ENCODE results near the gene MYBPC3. TPM values are rescaled to one million over a fixed set of nuclear protein-coding genes. Genes with fewer than 3 reads are reported as not detected.

The MYBPC3 gene
- total RNA-seq, 1 donor from 2014 or later: not detected

DNA sequence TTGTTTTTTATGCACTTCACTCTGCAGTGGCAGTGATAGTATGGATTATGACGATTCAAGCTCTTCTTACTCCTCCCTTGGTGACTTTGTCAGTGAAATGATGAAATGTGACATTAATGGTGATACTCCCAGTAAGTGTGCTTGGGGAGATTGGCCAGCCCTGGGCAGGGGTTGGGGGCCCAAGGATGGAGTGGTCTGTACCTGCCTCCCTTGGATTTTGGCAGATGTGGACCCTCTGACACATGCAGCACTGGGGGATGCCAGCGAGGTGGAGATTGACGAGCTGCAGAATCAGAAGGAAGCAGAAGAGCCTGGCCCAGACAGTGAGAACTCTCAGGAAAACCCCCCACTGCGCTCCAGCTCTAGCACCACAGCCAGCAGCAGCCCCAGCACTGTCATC lies 68.4 kb downstream of the MYBPC3 start:
- Mint-ChIP-seq H3K36me3 (ENCODE audit: low read depth, unreplicated experiment) (peaks cover 38% of the 10 kb centered on the region), H3K27me3 (ENCODE audit: low read depth, unreplicated experiment) (no peaks in the 10 kb centered on the region), H3K4me3 (ENCODE audit: unreplicated experiment) (no peak overlapping the region), H3K9me3 (ENCODE audit: unreplicated experiment) (no peaks in the 10 kb centered on the region), H3K4me1 (ENCODE audit: low read depth, unreplicated experiment) (no peaks in the 10 kb centered on the region), H3K27ac (ENCODE audit: unreplicated experiment) (no peak overlapping the region)
- no peak overlapping the region for H3K4me3 ChIP-seq (ENCODE audit: insufficient read depth, low read depth, low read length)
- H4K20me1 ChIP-seq (ENCODE audit: insufficient read depth, low read length): no peaks in the 10 kb centered on the region
- no peak overlapping the region for H3K4me2 ChIP-seq (ENCODE audit: low read length)
- H3K27ac ChIP-seq (ENCODE audit: low read depth, low read length): no peak overlapping the region
- TF ChIP-seq, protein P1, sequence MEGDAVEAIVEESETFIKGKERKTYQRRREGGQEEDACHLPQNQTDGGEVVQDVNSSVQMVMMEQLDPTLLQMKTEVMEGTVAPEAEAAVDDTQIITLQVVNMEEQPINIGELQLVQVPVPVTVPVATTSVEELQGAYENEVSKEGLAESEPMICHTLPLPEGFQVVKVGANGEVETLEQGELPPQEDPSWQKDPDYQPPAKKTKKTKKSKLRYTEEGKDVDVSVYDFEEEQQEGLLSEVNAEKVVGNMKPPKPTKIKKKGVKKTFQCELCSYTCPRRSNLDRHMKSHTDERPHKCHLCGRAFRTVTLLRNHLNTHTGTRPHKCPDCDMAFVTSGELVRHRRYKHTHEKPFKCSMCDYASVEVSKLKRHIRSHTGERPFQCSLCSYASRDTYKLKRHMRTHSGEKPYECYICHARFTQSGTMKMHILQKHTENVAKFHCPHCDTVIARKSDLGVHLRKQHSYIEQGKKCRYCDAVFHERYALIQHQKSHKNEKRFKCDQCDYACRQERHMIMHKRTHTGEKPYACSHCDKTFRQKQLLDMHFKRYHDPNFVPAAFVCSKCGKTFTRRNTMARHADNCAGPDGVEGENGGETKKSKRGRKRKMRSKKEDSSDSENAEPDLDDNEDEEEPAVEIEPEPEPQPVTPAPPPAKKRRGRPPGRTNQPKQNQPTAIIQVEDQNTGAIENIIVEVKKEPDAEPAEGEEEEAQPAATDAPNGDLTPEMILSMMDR (IDR thresholded peaks at IDR 0.05; ENCODE audit: insufficient read depth, low read depth, low read length): no peak
- no peak for TF ChIP-seq EZH2 (IDR thresholded peaks at IDR 0.05; ENCODE audit: insufficient read depth, low read length)
- H2AFZ ChIP-seq (ENCODE audit: low read depth, low read length): no peak overlapping the region
- no peaks in the 10 kb centered on the region for H3K4me1 ChIP-seq (ENCODE audit: insufficient read depth, low read length)
- no peak overlapping the region for H3K9ac ChIP-seq (ENCODE audit: low read length)
- no peaks in the 10 kb centered on the region for H3K9me3 ChIP-seq (ENCODE audit: insufficient read depth, low read depth, low read length)
- H3K36me3 ChIP-seq (ENCODE audit: insufficient read depth, low read length): peaks cover 46% of the 10 kb centered on the region
- no peaks in the 10 kb centered on the region for H3K27me3 ChIP-seq (ENCODE audit: insufficient read depth, low read length)
- DNase-seq (ENCODE audit: low read depth): no peak
- no peak for FAIRE-seq
- no peaks in the 10 kb centered on the region for H3K79me2 ChIP-seq (ENCODE audit: insufficient read depth, low read length)

DNA sequence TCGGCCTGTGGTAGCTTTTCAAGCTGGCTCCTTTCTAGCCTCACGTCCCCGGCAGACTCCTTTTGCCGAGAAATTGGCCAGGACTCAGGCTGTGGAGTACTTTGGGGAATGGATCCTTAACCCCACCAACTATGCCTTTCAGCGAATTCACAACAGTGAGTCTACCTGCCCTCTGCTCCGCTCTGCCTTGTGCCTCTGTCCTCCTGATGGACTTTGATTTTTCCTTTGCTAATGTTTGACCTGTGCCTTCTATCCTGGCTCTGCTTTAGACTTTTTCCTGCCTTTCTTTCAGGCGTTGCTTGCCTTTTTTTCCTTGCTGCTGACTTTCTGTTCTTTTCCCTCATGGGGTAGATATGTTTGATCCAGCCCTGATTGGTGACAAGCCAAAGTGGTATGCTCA lies 70.0 kb downstream of the MYBPC3 start:
- no peak for TF ChIP-seq EZH2 (IDR thresholded peaks at IDR 0.05; ENCODE audit: insufficient read depth, low read length)
- TF ChIP-seq, protein P1 (IDR thresholded peaks at IDR 0.05; ENCODE audit: insufficient read depth, low read depth, low read length): no peak
- no peak for FAIRE-seq
- peaks cover 50% of the 10 kb centered on the region for H3K36me3 ChIP-seq (ENCODE audit: insufficient read depth, low read length)

More for the DNA sequence above, 70.0 kb downstream of the MYBPC3 start:
- no peaks in the 10 kb centered on the region for H3K27me3 ChIP-seq (ENCODE audit: insufficient read depth, low read length)
- Mint-ChIP-seq H3K36me3 (ENCODE audit: low read depth, unreplicated experiment) (peaks cover 27% of the 10 kb centered on the region), H3K9me3 (ENCODE audit: unreplicated experiment) (no peaks in the 10 kb centered on the region), H3K27me3 (ENCODE audit: low read depth, unreplicated experiment) (no peaks in the 10 kb centered on the region), H3K27ac (ENCODE audit: unreplicated experiment) (no peak overlapping the region), H3K4me3 (ENCODE audit: unreplicated experiment) (no peak overlapping the region), H3K4me1 (ENCODE audit: low read depth, unreplicated experiment) (no peaks in the 10 kb centered on the region)
- H3K4me1 ChIP-seq (ENCODE audit: insufficient read depth, low read length): no peaks in the 10 kb centered on the region
- H3K4me3 ChIP-seq (ENCODE audit: insufficient read depth, low read depth, low read length): no peak overlapping the region
- no peaks in the 10 kb centered on the region for H3K79me2 ChIP-seq (ENCODE audit: insufficient read depth, low read length)
- no peak overlapping the region for H3K4me2 ChIP-seq (ENCODE audit: low read length)
- no peak for DNase-seq (ENCODE audit: low read depth)
- no peaks in the 10 kb centered on the region for H4K20me1 ChIP-seq (ENCODE audit: insufficient read depth, low read length)
- H3K9me3 ChIP-seq (ENCODE audit: insufficient read depth, low read depth, low read length): no peaks in the 10 kb centered on the region
- H3K27ac ChIP-seq (ENCODE audit: low read depth, low read length): no peak overlapping the region
- H3K9ac ChIP-seq (ENCODE audit: low read length): no peak overlapping the region
- H2AFZ ChIP-seq (ENCODE audit: low read depth, low read length): no peak overlapping the region

Small RNA genes within 50 kb of the gene (microRNA-seq; reads per million reads assigned to microRNA genes)
- gene MIR4487: not detected

Other genes starting within 250 kb of the MYBPC3 start
- 46.3 and 51.0 TPM in 2 replicates for gene ARFGAP2, start 175.8 kb downstream of the MYBPC3 start, total RNA-seq
- gene PACSIN3, start 166.3 kb downstream of the MYBPC3 start, total RNA-seq: 34.3 and 35.6 TPM in 2 replicates
- gene DDB2, start 137.7 kb downstream of the MYBPC3 start, total RNA-seq: 40.0 and 47.0 TPM in 2 replicates
- 40.8 and 42.2 TPM in 2 replicates for gene ACP2, start 103.9 kb downstream of the MYBPC3 start, total RNA-seq
- 9.8 and 11.2 TPM in 2 replicates for gene NR1H3, start 94.7 kb downstream of the MYBPC3 start, total RNA-seq
- 22.9 and 24.1 TPM in 2 replicates for gene MADD, start 82.6 kb downstream of the MYBPC3 start, total RNA-seq
- not detected in 2 replicates for gene SPI1, start 25.8 kb upstream of the MYBPC3 start, total RNA-seq
- 76.6 and 92.7 TPM in 2 replicates for gene SLC39A13, start 55.9 kb upstream of the MYBPC3 start, total RNA-seq
- gene PSMC3, start 73.7 kb upstream of the MYBPC3 start, total RNA-seq: 124 and 130 TPM in 2 replicates
- 0.86 and 0.96 TPM in 2 replicates for gene RAPSN, start 96.4 kb upstream of the MYBPC3 start, total RNA-seq
- 92.8 and 101 TPM in 2 replicates for gene CELF1, start 200.4 kb upstream of the MYBPC3 start, total RNA-seq
- gene PTPMT1, start 212.9 kb upstream of the MYBPC3 start, total RNA-seq: 32.4 and 33.9 TPM in 2 replicates
- gene KBTBD4, start 226.3 kb upstream of the MYBPC3 start, total RNA-seq: 11.9 and 12.5 TPM in 2 replicates
- gene NDUFS3, start 226.4 kb upstream of the MYBPC3 start, total RNA-seq: 80.7 and 88.7 TPM in 2 replicates
- 0.16 TPM in 1 of 2 replicates, not detected in the other for gene FAM180B, start 234.0 kb upstream of the MYBPC3 start, total RNA-seq
- gene C1QTNF4, start 241.7 kb upstream of the MYBPC3 start, total RNA-seq: 0.20 TPM in 1 of 2 replicates, not detected in the other